ENCODE measurements around the gene IL10RA.

DNA sequence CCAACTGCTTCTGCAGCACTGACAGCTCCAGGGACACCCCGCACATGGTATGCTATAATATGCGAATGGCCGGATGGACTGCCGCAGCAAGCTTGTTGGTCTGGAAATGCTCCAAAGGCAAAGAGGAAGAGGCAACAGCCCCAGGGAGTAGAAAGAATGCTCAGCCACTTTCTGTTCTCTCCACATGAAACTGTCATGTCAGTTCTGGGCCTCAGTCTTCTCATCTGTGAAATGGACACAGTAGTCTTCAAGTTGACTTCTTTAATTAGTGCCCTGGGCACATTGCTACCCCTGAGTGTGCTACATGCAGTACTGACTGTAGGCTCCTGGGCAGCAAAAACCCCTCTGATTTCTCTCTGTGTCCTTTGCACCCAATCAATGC is 19.9 kb downstream of the IL10RA start:
- TF ChIP-seq, protein P1, sequence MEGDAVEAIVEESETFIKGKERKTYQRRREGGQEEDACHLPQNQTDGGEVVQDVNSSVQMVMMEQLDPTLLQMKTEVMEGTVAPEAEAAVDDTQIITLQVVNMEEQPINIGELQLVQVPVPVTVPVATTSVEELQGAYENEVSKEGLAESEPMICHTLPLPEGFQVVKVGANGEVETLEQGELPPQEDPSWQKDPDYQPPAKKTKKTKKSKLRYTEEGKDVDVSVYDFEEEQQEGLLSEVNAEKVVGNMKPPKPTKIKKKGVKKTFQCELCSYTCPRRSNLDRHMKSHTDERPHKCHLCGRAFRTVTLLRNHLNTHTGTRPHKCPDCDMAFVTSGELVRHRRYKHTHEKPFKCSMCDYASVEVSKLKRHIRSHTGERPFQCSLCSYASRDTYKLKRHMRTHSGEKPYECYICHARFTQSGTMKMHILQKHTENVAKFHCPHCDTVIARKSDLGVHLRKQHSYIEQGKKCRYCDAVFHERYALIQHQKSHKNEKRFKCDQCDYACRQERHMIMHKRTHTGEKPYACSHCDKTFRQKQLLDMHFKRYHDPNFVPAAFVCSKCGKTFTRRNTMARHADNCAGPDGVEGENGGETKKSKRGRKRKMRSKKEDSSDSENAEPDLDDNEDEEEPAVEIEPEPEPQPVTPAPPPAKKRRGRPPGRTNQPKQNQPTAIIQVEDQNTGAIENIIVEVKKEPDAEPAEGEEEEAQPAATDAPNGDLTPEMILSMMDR (IDR thresholded peaks at IDR 0.05; ENCODE audit: low read depth, low read length): no peak
- no peak for TF ChIP-seq EZH2phosphoT487 (IDR thresholded peaks at IDR 0.05; ENCODE audit: low read depth)

Measured in OCI-LY3 (cell line).